Activated CD4-positive, alpha-beta memory T cell treated with anti-CD3 and anti-CD28 coated beads for 36 hours (primary cell): Measurements from ENCODE around the gene EPM2AIP1. TPM values are rescaled to one million over a fixed set of nuclear protein-coding genes. Genes with fewer than 3 reads are reported as not detected.
"Not testable (repeated sequence)": the region's sequence is repeated elsewhere in the genome, so short reads cannot be mapped to it uniquely, and the experiment has no call there.

ENCODE experiments used
- CTCF ChIA-PET: fragments of 350-600 bp; sonication (Branson Sonifier 250); formaldehyde crosslinking; loops from one replicate; lab custom pipeline; 2021; ENCODE audit warnings: antibody characterized with exemption, inconsistent platforms; lab: Charles Lee
- POLR2A ChIA-PET: fragments of 350-600 bp; sonication (Branson Sonifier 250); formaldehyde crosslinking; loops from one replicate; lab custom pipeline; 2021; ENCODE audit warnings: antibody characterized with exemption; lab: Charles Lee
- DNase-seq: peaks from one replicate; pipeline ENCODE4 v3.0.0-alpha.2; 2020
- H3K27ac Mint-ChIP-seq: one replicate; pipeline ENCODE4 v1.8.0; 2021; ENCODE audit warnings: mixed read lengths
- H3K27me3 Mint-ChIP-seq: one replicate; pipeline ENCODE4 v1.8.0; 2021; ENCODE audit warnings: mixed read lengths
- H3K36me3 Mint-ChIP-seq: one replicate; pipeline ENCODE4 v1.8.0; 2021; ENCODE audit warnings: mixed read lengths
- H3K4me1 Mint-ChIP-seq: one replicate; pipeline ENCODE4 v1.8.0; 2021; ENCODE audit warnings: low read depth, mixed read lengths
- H3K4me3 Mint-ChIP-seq: one replicate; pipeline ENCODE4 v1.8.0; 2021; ENCODE audit warnings: mild to moderate bottlenecking, mixed read lengths
- H3K9me3 Mint-ChIP-seq: one replicate; pipeline ENCODE4 v1.8.0; 2021; ENCODE audit warnings: mixed read lengths
- intact Hi-C: fragments of 100-400 bp; cut with micrococcal nuclease; formaldehyde crosslinking; loops from one replicate; pipeline ENCODE4 v1.15.1; 2023
- total RNA-seq, 2 experiments: library from RNA; stranded (reverse); gene quantifications; one replicate each; pipeline ENCODE4 v1.2.3, GENCODE V29; 2021

Gene EPM2AIP1
- 10 to 100 TPM; 11.7 to 16.7 TPM for total RNA-seq

- intact Hi-C loops: loop anchor here (1.0 to 10.0 kb wide), 8 partner anchors 48 to 1172 kb away; partner anchors contain the start of genes OXSR1 and TRANK1
- no peaks in the 10 kb centered on the region for H3K27me3 Mint-ChIP-seq
- H3K27ac Mint-ChIP-seq: no peak within 1 kb of the TSS
- no peaks in the 10 kb centered on the region for H3K9me3 Mint-ChIP-seq
- ChIA-PET CTCF (interaction anchor here (0.9 to 2.1 kb wide), 6 partner anchors 23 to 982 kb away, joined by 3 to 8 read pairs (median 4); no protein-coding TSS in a partner anchor), POLR2A (interaction anchor here (0.6 to 2.1 kb wide), 4 partner anchors 23 to 135 kb away, joined by 3 to 12 read pairs (median 4); partner anchors contain the start of gene TRANK1)
- H3K4me3 Mint-ChIP-seq: no peak within 1 kb of the TSS
- peaks cover 43% of the 10 kb centered on the region for H3K4me1 Mint-ChIP-seq
- H3K36me3 Mint-ChIP-seq: peaks cover 43% of the 10 kb centered on the region
- no peak for DNase-seq
Observed at GRCh38 chr3:36992806-36993325, at the start of gene EPM2AIP1. TSS of gene EPM2AIP1 (minus strand) at chr3:36993131. CDS start at chr3:36993077, 54 bp downstream.

GRCh38 chr3:37042712-37043111, 49.8 kb upstream of the EPM2AIP1 start:
- H3K27me3 Mint-ChIP-seq, H3K27ac Mint-ChIP-seq, H3K4me3 Mint-ChIP-seq, DNase-seq, H3K9me3 Mint-ChIP-seq, CTCF ChIA-PET, H3K4me1 Mint-ChIP-seq, intact Hi-C loops, POLR2A ChIA-PET: not testable (repeated sequence)
- H3K36me3 Mint-ChIP-seq: peaks cover 47% of the 10 kb centered on the region

- intact Hi-C loops: no loop called here
- DNase-seq: no peak
- Mint-ChIP-seq H3K27ac (no peak overlapping the region), H3K9me3 (no peaks in the 10 kb centered on the region), H3K36me3 (peaks cover 48% of the 10 kb centered on the region), H3K4me3 (no peak overlapping the region), H3K27me3 (no peaks in the 10 kb centered on the region), H3K4me1 (no peaks in the 10 kb centered on the region)
- CTCF ChIA-PET: interaction anchor here (0.6 kb wide), 1 partner anchor 1128 kb away, joined by 4 read pairs; no protein-coding TSS in a partner anchor
- POLR2A ChIA-PET: interaction anchor here (1.1 kb wide), 1 partner anchor 112 kb away, joined by 3 read pairs; no protein-coding TSS in a partner anchor
Observed at GRCh38 chr3:37041546-37042195, 48.7 kb upstream of the EPM2AIP1 start.

- Mint-ChIP-seq H3K4me3 (no peak overlapping the region), H3K4me1 (no peaks in the 10 kb centered on the region), H3K27me3 (no peaks in the 10 kb centered on the region), H3K27ac (no peak overlapping the region), H3K36me3 (peaks cover 55% of the 10 kb centered on the region), H3K9me3 (peaks cover 6% of the 10 kb centered on the region)
- ChIA-PET CTCF (no interaction called here), POLR2A (no interaction called here)
- no peak for DNase-seq
- intact Hi-C loops: no loop called here
Observed at GRCh38 chr3:37040231-37040630, 47.3 kb upstream of the EPM2AIP1 start.

- Mint-ChIP-seq H3K27ac (no peak overlapping the region), H3K36me3 (peaks cover 57% of the 10 kb centered on the region), H3K4me1 (no peaks in the 10 kb centered on the region), H3K4me3 (no peak overlapping the region), H3K9me3 (peaks cover 8% of the 10 kb centered on the region), H3K27me3 (no peaks in the 10 kb centered on the region)
- intact Hi-C loops: no loop called here
- POLR2A ChIA-PET: no interaction called here
- DNase-seq: no peak
- CTCF ChIA-PET: interaction anchor here (0.9 kb wide), 1 partner anchor 14 kb away, joined by 3 read pairs; no protein-coding TSS in a partner anchor
Observed at GRCh38 chr3:37039161-37039846, 46.4 kb upstream of the EPM2AIP1 start.

- Mint-ChIP-seq H3K4me1 (no peaks in the 10 kb centered on the region), H3K4me3 (no peak overlapping the region), H3K9me3 (peaks cover 8% of the 10 kb centered on the region), H3K27ac (no peak overlapping the region), H3K27me3 (no peaks in the 10 kb centered on the region), H3K36me3 (peaks cover 65% of the 10 kb centered on the region)
- no peak for DNase-seq
- POLR2A ChIA-PET: no interaction called here
- CTCF ChIA-PET: interaction anchor here (1.7 kb wide), 1 partner anchor 176 kb away, joined by 3 read pairs; no protein-coding TSS in a partner anchor
- intact Hi-C loops: no loop called here
Observed at GRCh38 chr3:37037352-37037751, 44.4 kb upstream of the EPM2AIP1 start.

- no peak overlapping the region for H3K27ac Mint-ChIP-seq
- peaks cover 8% of the 10 kb centered on the region for H3K9me3 Mint-ChIP-seq
- POLR2A ChIA-PET: no interaction called here
- no peaks in the 10 kb centered on the region for H3K27me3 Mint-ChIP-seq
- no peaks in the 10 kb centered on the region for H3K4me1 Mint-ChIP-seq
- intact Hi-C loops: no loop called here
- CTCF ChIA-PET: no interaction called here
- peaks cover 73% of the 10 kb centered on the region for H3K36me3 Mint-ChIP-seq
- no peak overlapping the region for H3K4me3 Mint-ChIP-seq
- no peak for DNase-seq
Observed at GRCh38 chr3:37032961-37033360, 40.0 kb upstream of the EPM2AIP1 start.

- POLR2A ChIA-PET: no interaction called here
- H3K27ac Mint-ChIP-seq: no peak overlapping the region
- intact Hi-C loops: no loop called here
- CTCF ChIA-PET: interaction anchor here (0.8 kb wide), 1 partner anchor 27 kb away, joined by 3 read pairs; no protein-coding TSS in a partner anchor
- no peaks in the 10 kb centered on the region for H3K27me3 Mint-ChIP-seq
- no peak for DNase-seq
- H3K4me1 Mint-ChIP-seq: no peaks in the 10 kb centered on the region
- H3K9me3 Mint-ChIP-seq: peaks cover 5% of the 10 kb centered on the region
- H3K36me3 Mint-ChIP-seq: peaks cover 69% of the 10 kb centered on the region
- no peak overlapping the region for H3K4me3 Mint-ChIP-seq
Observed at GRCh38 chr3:37031096-37031682, 38.3 kb upstream of the EPM2AIP1 start.

GRCh38 chr3:37030588-37030987, 37.7 kb upstream of the EPM2AIP1 start:
- intact Hi-C loops: no loop called here
- no peak overlapping the region for H3K27ac Mint-ChIP-seq
- POLR2A ChIA-PET: no interaction called here
- H3K4me3 Mint-ChIP-seq: no peak overlapping the region
- no peak for DNase-seq
- no peaks in the 10 kb centered on the region for H3K4me1 Mint-ChIP-seq
- no peaks in the 10 kb centered on the region for H3K27me3 Mint-ChIP-seq
- peaks cover 5% of the 10 kb centered on the region for H3K9me3 Mint-ChIP-seq
- H3K36me3 Mint-ChIP-seq: peaks cover 69% of the 10 kb centered on the region
- CTCF ChIA-PET: no interaction called here

GRCh38 chr3:37029516-37030163, 36.7 kb upstream of the EPM2AIP1 start:
- CTCF ChIA-PET: interaction anchor here (1.2 kb wide), 1 partner anchor 184 kb away, joined by 3 read pairs; no protein-coding TSS in a partner anchor
- POLR2A ChIA-PET: interaction anchor here (0.6 kb wide), 1 partner anchor 14 kb away, joined by 3 read pairs; no protein-coding TSS in a partner anchor
- Mint-ChIP-seq H3K4me3 (no peak overlapping the region), H3K9me3 (no peaks in the 10 kb centered on the region), H3K4me1 (peaks cover 4% of the 10 kb centered on the region), H3K27me3 (no peaks in the 10 kb centered on the region), H3K36me3 (peaks cover 63% of the 10 kb centered on the region), H3K27ac (no peak overlapping the region)
- intact Hi-C loops: no loop called here
- DNase-seq: no peak

- DNase-seq: no peak
- Mint-ChIP-seq H3K36me3 (peaks cover 60% of the 10 kb centered on the region), H3K4me3 (no peak overlapping the region), H3K27ac (no peak overlapping the region), H3K4me1 (peaks cover 6% of the 10 kb centered on the region), H3K9me3 (no peaks in the 10 kb centered on the region), H3K27me3 (no peaks in the 10 kb centered on the region)
- intact Hi-C loops: no loop called here
- POLR2A ChIA-PET: interaction anchor here (0.6 to 0.7 kb wide), 2 partner anchors 14 to 36 kb away, joined by 3 read pairs; partner anchors contain the start of gene MLH1
- CTCF ChIA-PET: interaction anchor here (1.2 kb wide), 1 partner anchor 184 kb away, joined by 3 read pairs; no protein-coding TSS in a partner anchor
Observed at GRCh38 chr3:37029111-37029510, 36.2 kb upstream of the EPM2AIP1 start.
